NT2/D1 (cell line): ENCODE measurements around the gene TNS3.

Experiments
- SUZ12 ChIP-seq: IDR thresholded peaks from 2 replicates; pipeline ENCODE4 v1.6.1; 2011; ENCODE audit not compliant: insufficient read length, insufficient read depth; ENCODE audit errors: extremely low read depth
- YY1 ChIP-seq: IDR thresholded peaks from 2 replicates; pipeline ENCODE4 v1.6.1; 2011; ENCODE audit not compliant: insufficient read length, insufficient read depth
- ZNF274 ChIP-seq: IDR thresholded peaks from 2 replicates; pipeline ENCODE4 v1.6.1; 2011; ENCODE audit warnings: mild to moderate bottlenecking, low read depth, low read length

DNA sequence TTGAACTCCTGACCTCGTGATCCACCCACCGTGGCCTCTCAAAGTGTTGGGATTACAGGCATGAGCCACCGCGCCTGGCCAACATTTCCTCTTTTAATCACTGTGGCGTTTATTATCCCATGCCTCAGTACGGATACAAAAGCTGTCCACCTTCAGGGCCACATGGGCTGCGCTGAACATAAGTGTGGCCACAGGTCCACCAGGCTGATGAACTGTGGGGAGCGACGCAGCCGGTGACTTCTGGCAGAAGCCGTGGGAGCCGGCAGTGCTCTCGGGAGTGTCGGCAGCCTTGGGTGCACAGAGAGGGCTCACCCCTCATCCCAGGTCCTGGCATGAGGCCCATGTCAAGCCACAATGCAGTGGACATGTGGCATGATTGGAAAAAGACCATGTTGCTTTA lies 223.6 kb downstream of the TNS3 start:
- no peak for TF ChIP-seq SUZ12
- no peak for TF ChIP-seq ZNF274
- TF ChIP-seq YY1, result no peak
